GM18870 (cell line): ENCODE data around the gene KCNE3.

Source experiments
- ATAC-seq: cut with Tn5 transposase; IDR thresholded peaks from one replicate; pipeline ENCODE4 v1.9.1; 2021; ENCODE audit warnings: moderate library complexity; ENCODE audit not compliant: unreplicated experiment

Gene KCNE3

DNA sequence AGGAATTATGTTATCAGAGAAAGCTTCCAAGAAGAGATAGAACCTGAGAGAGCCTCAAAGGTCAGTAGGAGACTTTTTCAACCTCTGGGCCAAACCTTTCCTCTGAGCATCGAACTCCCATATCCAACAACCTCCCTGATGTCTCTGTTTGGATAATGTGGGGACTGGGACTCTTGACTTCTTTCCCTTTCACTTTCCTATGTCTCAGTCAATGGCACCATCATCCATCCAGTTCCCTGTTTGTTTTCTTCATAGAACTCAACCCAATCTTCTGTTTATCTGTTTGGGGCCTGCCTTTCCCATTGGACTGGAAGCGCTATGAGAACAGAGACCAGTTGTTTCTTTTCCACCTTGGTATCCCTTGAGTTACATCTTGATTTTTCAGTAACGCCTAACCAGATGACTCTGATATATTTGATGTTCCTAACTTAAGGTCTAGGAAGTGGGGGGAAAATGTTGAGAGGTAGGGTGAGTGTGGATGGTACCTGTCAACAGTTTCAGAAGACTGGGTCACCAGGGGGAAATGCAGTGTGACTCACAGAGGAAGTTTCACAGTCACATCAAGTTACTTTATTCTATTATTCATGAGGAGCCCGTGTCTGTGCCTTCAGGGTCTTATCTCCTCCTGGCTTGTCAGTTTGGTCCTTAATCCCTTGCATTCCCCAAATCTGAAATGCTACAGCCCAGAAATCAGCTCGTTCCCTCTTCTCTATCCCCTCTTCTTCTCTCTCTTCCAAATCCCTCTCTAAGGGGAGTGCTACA is 4.5 kb upstream of the KCNE3 start:
- no peak for ATAC-seq

DNA sequence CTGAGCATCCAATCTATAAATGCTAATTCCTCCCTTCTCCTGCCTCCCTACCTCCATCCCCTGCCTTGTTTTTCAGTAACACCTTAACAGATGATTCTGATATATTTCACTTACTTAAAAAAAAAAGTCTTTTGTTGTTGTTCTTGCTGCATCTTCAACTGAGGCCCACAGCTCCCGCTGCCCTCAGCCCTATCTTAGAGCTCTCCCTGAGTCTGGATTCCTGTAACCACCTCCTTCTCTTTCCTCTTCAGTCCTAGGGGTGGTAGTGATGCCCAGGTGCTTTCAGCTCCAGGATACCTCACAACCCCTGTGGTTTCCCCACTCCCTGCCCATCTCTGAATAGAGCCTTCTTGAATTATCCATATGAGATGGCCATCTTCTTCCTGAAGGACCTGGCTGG is 3.7 kb upstream of the KCNE3 start:
- no peak for ATAC-seq

DNA sequence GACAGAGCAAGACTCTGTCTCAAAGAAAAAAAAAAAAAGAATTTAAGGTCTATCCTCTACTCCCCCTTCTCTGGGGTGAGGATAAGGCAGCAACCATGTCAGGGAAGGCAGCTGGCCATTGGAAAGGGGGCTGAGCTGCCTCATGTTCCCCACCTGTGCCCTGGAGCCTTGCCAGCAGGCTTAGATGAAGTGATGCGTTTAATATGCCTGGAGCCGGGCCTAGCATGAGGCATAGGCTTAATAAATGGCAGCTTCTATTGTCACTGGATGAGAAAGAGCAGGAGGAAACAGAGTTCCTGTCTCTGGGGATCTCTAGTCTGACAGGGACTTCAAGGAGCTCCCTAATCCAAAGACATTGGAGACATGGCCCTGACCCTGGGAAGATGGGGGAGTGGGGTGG is 3.2 kb upstream of the KCNE3 start:
- no peak for ATAC-seq

DNA sequence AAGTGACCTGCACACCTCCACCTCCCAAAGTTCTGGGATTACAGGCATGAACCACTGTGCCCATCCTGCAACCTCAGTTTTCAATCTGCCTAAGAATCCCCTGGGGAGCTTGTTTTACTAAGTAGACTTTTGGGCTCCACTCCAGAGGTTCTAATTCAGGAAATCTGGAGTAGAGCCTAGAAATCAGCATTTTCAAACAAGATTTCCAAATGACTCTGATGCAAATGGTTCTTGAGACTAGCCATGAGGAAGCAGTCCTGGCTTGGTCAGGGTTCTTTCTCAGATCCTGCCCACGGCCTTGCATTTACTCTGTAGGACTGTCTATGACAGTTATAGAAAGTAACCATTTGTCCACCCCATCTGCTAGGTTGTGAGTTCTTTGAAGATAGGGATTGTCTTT is 1.6 kb upstream of the KCNE3 start:
- no peak for ATAC-seq

DNA sequence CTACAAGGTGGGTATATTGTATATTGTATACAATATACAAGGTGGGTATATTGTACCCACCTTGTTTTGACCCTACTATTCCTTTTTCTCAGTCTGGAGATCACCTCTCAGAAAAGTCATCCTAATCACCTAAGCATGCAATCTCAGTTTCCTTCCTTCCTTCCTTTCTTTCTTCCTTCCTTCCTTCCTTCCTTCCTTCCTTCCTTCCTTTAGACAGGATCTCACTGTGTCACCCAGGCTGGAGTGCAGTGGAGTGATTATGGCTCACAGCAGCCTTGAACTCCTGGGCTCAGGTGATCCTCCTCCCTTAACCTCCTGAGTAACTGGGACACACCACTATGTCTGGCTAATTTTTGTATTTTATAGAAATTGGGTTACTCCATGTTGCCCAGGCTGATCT is 1.2 kb upstream of the KCNE3 start:
- no peak for ATAC-seq

DNA sequence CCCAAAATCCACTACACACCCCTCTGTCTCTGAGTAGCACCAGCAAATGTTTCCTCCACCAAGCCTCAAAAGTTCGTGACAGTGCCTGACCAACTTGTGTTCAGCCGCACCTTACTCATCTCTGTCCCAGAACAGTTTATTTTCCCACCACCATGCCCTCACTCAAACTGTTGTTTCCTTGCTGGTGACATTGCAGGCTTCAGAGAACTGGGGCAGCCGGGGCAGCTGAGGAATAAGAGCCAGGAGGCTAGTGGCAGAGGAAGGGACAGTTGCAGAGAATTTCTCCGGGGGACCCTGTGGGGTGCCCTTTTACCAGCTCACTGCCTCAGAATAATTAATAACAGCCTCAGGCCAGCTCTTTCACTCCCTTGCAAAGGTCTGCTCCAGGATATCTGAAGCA is 709 bp upstream of the KCNE3 start:
- no peak for ATAC-seq

DNA sequence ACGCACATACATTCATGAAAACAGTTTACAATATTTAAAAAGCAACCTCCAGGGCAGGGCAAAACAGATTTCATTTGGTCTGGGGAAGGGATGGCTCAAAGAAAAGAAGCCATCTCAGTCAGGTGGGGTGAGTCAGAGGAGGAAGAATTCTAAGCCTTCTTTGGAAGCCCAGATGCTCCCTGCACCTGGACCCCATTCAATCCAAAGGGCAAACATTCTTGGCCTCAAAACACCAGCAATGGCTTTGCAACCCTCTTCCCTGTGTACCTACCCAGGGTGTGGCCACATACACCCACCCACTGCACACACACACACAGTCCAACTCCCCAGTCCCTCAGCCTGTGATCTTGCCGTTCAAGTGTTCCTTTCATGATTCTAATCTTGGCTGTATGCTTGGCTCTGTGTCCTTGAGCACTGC is 2.0 kb downstream of the KCNE3 start:
- no peak for ATAC-seq

DNA sequence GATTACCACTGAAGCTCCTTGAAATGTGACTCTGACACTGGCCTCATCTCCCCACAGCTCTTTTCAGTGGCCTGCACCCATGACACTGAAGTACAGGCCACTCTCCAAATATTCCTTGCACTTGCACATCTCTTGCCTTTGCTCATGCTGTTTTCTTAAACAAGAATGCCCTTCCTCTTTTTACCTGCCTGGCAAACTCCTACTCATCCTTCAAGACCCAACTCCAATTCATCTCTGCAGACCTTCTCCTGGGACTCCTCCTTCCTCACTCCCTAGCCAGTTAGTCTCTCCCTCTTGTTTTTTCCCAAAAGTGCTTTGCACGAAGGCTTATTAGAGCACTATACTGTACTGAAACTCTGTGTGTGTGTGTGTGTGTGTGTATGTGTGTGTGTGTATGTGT is 2.6 kb downstream of the KCNE3 start:
- ATAC-seq = no peak

DNA sequence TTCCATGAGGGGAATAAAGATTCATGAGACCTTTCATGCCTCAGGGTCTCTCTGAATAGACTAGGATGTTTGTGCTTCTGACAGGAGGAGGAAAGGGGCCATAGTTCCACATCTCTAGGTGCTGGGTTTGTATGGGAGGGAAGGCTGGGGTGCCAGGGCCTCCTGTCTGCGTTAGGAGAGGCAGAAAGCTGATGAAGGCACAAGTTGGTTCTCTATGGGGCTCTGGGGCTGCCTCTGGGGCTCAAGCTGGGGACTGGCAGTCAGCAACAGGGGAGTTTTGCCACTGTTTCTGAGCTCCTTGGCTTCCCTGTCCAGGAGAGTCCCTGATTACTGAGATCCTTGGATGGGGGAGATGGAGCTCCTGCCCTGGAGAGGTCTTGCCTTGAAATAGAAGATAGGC is 4.1 kb downstream of the KCNE3 start:
- no peak for ATAC-seq

DNA sequence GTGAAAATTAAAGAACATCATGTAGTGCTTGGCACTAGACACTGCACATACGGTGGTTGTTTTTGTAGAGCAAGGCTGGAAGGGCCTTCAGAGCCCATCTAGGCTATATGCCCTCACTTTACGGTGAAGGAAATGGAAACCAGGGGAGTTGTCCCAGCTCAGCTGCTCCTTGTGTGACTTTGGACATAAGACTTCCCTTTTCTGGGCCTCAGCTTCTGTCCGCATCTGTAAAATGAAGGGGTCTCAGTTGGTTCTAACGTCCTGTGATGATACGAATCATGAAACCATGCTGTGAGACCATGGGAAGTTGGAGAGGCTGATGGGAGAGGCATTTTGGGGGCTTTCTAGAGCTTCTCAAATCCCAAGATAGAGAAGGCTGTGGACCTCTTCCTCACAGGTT is 4.7 kb downstream of the KCNE3 start:
- ATAC-seq = no peak

DNA sequence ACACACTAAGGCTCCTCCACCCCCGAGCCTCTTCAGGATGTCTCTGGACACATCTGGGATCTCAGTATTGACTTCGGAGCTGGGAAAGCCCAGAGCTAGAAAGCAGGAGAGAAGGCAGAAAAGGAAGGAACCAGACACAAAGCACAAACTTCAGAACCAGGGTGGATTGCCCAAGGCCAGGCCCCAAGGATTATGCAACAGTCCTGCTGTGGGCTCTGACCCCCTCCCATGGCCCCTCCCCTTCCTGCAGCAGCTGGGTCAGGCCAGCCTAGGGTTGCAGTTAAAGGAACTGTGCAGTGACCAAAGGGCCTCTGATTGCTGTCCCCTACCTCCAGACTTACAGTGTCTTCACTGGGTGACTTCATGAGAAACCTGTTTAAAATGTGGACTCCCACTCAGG is 5.3 kb downstream of the KCNE3 start:
- no peak for ATAC-seq

DNA sequence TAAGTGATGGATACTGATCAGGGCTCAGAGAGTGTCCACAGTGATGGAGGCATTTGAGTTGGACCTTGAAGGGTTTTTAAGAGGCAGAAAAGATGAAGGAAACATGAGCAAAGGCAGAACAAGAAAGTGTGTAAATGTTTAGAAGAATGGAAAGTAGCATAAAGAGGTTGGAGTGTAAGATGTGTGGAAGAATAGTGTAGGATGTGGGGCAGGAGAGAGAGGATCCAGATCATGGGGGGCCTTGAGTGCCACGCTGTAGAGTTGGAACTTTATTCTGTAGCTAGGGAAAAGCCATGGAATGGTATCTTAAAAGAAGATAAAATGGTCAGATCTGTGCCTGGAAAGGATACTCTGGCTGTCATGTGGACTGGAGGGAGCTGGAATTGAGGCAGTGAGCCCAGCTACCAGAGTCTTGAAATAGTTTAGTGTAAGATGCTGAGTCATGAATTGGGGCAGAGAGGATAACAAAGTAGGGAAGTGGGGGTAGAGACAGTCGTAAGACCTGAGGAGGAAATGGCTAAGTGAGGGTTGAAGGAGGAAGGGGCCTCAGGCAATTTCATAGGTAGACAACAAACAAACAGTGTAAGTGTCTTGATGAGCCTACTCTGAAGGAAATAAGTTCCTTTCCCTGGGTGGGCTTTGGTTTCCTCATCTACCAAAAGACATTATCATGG is 6.7 kb downstream of the KCNE3 start:
- ATAC-seq = no peak

DNA sequence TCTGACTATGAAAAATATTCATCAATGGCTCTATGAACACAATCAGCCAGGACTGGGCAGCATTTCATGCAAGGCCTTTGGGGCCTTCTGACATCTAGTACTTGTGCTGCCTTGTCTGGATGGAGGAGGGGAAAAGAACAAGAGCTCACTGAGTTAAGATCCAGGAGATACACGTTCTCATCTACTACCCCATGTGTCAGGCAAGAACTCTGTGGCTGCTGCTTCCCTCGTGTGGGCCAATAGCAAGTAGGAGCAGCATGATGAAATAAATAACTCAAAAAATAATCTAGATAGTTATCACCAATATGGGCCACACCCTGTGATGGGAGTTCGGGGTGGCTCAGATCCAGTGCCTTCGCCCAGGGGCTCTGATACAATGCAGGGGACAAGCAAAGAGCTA is 7.3 kb downstream of the KCNE3 start:
- ATAC-seq = no peak

DNA sequence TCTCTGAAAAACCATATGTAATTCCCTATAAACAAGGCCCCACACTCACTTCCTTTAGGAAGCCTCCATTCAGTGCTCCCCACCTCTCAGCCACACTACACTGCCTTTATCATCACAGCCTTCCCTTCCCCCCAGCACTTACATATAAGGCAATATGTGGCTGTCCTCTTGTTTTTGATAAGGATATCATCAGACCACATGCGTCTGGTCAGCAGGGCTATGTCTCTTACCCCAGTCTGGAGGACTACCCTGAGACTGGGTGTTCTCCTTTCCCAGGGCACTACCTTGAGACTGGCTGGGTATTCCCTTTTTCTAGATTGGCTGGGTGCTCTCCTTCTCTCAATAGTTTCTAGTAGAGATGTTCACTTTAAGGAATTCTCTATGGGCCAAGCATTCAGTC is 7.8 kb downstream of the KCNE3 start:
- ATAC-seq = no peak

DNA sequence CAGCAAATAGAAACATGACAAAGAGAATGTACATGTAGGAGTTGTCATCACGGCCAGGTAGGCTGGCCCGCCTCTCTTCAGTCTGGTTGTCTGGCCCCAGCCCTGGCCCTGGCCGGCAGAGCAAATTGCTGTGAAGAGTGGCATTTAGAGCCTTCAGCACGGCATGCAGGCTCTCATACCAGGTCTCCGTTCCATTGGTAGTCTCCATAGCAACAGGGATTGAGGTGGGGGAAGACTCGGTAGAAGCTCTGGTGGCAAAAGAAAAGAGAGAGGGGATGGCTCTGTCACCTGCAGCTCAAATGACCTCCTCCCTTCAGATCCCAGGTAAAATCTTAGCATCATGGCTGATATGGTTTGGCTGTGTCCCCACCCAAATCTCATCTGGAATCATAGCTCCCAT is 10.0 kb downstream of the KCNE3 start:
- ATAC-seq = no peak

DNA sequence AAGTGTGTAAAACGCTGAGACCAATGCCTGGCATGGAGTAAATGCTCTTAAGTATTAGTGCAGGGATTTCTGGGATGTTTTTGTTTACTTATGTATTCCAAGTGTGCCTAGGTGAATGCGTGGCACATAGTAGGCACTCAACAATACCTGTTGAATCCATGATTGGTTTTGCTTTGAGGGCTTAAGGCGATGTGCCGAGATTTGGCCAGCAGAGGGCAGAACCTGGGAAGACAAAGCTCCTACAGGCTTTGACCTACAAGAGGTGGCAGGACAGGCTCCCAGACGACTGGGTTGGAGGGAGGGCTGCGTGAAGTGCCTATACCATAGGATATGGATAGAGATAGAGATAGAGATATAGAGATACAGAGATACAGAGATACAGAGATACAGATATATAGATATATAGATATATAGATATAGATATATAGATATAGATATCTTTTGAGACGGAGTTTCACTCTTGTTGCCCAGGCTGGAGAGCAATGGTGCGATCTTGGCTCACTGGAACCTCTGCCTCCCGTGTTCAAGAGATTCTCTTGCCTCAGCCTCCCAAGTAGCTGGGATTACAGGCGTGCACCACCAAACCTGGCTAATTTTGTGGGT is 13.9 kb downstream of the KCNE3 start:
- ATAC-seq = no peak

DNA sequence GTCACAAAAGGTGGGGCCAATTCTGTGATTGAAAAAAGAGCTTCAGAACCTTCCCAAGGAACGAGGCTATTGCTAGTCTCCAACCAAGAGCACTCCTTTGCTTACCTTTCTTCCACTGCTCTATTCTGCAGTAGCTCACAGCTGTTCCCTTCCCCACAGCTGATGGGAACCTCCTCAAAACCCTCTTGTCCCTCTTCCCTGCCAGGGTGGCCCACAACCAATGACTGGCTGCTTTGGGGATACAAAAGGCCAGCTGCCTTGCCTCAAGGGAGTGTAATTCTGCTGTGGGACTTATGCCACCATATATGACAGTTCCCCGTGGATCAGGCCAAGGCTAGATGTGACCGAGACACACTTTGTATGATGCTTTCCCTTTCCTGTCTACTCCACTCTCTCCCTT is 15.0 kb downstream of the KCNE3 start:
- no peak for ATAC-seq

DNA sequence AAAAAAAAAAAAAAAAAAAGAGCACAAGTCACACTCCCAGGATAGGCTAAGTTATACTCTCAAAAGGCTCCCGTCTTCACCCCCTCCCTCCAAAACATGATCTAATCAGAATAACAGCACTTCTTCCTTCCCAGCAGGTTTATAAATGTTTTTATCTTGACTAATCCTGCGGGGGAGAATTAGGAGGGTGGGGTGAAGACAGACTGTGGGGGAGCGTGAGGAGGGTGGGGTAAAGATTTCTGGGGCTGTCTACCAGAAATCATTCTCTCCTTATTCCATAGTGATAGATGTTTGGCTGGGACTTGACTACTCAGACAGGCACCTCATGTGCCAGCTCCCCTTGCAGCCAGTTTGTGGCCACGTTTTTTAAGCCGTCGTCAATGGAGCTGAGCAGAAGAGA is 17.0 kb downstream of the KCNE3 start:
- ATAC-seq = no peak

DNA sequence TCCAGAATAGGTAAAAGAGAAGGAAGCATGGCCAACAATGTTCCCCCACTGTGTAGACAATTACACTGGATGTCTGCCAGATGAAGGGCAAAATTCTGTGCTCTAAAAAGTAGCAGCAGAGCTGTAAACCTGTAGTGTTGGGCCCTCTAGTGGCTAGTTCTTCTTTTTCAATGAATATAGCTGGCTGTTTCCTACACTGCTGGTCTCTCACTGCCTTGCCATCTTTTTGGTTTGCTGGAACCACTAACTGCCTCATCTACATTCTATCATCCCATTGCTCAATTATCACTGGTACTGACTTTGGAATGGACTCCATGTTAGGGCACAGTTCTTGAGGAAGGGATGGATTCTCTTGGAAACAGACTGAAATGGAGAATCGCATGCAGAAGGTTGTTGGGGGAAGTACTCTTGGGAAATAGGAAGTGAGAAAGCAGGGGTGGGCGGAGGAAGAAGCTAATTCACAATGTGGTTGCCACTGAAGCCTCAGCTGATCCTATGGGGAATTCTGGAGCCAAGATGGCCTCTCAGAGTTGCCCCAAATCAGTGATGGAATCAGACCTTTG is 17.9 kb downstream of the KCNE3 start:
- ATAC-seq = no peak

DNA sequence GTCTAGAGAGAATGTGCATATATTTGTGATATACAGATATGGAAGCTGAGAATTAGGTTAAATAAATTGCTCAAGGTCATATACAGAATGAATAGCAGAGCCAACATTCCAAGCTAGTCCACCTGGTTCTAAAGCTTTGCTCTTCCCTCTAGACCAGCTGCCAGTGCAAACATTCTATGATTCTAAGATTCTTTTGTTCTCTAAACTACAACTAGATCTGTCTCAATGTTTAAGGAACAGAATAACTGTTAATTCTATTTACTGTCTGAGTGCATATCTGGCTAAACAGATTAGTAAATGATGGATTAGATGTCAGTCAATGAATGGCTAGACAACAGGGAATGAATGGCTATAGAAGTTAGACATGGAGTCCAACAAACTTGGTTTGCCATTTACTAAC is 19.6 kb downstream of the KCNE3 start:
- no peak for ATAC-seq

DNA sequence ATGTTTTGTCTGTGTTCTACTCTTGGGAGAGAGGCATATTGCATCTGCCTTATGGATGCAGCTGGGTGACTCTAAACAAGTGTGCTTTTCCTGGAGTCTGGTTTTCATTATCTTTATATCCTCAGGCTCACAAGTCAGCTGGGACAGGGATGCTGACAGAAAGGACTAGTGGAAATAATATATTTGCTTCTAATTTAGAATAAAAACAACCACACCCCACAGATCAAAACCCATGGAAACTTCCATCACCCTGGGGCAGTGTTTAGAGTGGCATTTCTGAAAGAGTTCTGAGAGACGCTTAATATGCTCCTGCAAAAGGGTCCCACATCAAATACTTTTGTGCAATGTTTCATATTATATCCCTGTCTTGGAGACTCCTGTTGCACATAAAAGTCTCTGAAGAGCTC is 20.8 kb downstream of the KCNE3 start:
- no peak for ATAC-seq

DNA sequence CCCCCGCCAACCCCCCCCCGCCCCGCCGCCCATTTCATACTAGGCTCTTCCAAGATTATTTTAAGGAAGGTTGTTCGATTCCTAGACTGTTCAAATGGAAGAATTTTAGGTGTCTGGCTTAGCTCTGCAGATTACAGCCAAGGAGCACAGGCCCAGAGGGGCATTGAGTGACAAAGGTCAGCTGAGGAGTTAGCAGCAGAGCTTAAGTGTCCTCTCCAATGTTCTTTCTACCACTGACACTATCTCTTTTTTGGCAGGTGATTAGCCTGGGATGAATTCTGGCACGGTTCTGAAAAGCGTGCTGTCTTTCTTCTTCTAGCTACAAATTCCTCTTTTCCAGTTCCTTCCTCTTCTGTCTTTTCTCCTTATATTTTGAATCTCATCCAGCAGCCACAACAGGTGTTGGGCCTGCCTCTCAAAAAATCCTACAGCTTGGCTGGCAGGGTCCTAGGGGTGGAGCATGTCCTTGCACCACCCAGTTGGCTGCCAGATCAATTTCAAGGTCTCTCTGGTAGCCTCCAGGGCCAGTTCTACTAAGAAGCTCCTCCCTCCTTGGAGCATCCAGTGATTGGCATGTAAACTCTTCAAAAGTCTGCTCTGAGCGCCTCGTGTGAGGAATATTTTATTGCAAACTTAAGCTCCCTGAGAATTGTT is 23.0 kb downstream of the KCNE3 start:
- ATAC-seq = no peak
